GM12878 (cell line): Measurements from ENCODE around the gene PRPSAP1. TPM values are rescaled to one million over a fixed set of nuclear protein-coding genes. Genes with fewer than 3 reads are reported as not detected.

Source experiments
- ATAC-seq: fragments of 200-7000 bp; cut with Tn5 transposase; 3 replicates; pipeline ENCODE4 v1.9.1; 2020; ENCODE audit warnings: mild to moderate bottlenecking, moderate library complexity
- BruUV-seq: library from RNA; stranded (reverse); fragments of 400-500 nt; replicated peaks from 2 replicates; lab custom pipeline; 2021; lab: Mats Ljungman, UMichigan
- CTCF ChIA-PET: fragments of 300-600 bp; sonication (Branson Sonifier 250); formaldehyde crosslinking; extraction: SDS; loops from one replicate; lab custom pipeline; 2021; ENCODE audit warnings: inconsistent platforms; lab: Yijun Ruan, JAX
- POLR2A ChIA-PET: fragments of 350-600 bp; formaldehyde crosslinking; extraction: SDS; loops from one replicate; lab custom pipeline; 2021; ENCODE audit warnings: inconsistent platforms; lab: Charles Lee
- RAD21 ChIA-PET: fragments of 300-600 bp; sonication (Branson Sonifier 250); formaldehyde crosslinking; loops from one replicate; lab custom pipeline; 2023; ENCODE audit warnings: antibody characterized with exemption; ENCODE audit not compliant: unreplicated experiment; lab: Charles Lee
- SMC1A ChIA-PET: fragments of 300-600 bp; sonication (Branson Sonifier 250); formaldehyde crosslinking; loops from one replicate; lab custom pipeline; 2023; ENCODE audit not compliant: unreplicated experiment, uncharacterized antibody; lab: Charles Lee
- DNase-seq: peaks from one replicate; pipeline ENCODE4 v3.0.0-alpha.2; 2011; ENCODE audit warnings: low read depth, low spot score
- FAIRE-seq: peaks from 3 replicates; lab custom pipeline; 2011; peaks lifted over from hg19 to GRCh38; lab: Jason Lieb, UNC
- H2AFZ ChIP-seq: 2 replicates; pipeline ENCODE4 v1.6.0; 2011; ENCODE audit warnings: low read depth, low read length, control low read depth; ENCODE audit not compliant: control insufficient read depth
- H3K27ac ChIP-seq: 2 replicates; pipeline ENCODE4 v1.5.1; 2011; ENCODE audit warnings: control low read depth; ENCODE audit not compliant: control insufficient read depth, insufficient read depth
- H3K27me3 ChIP-seq, 2 experiments: replicated peaks in 1 of 2; 2 replicates each; pipeline versions ENCODE4 v1.6.0 to v1.6.1; 2011; ENCODE audit warnings: low read length in 1 of 2; ENCODE audit not compliant: control insufficient read depth in 2 of 2, insufficient read depth in 2 of 2
- H3K36me3 ChIP-seq, 2 experiments: 2 replicates each; pipeline ENCODE4 v1.5.1; 2011; ENCODE audit warnings: low read length in 1 of 2; ENCODE audit not compliant: control insufficient read depth in 2 of 2, insufficient read depth in 2 of 2
- H3K4me1 ChIP-seq: 2 replicates; pipeline ENCODE4 v1.6.1; 2011; ENCODE audit warnings: mild to moderate bottlenecking, low read length, moderate library complexity, mixed read lengths; ENCODE audit not compliant: control insufficient read depth, insufficient read depth
- H3K4me2 ChIP-seq: 2 replicates; pipeline ENCODE4 v1.6.0; 2011; ENCODE audit warnings: control low read depth; ENCODE audit not compliant: control insufficient read depth, insufficient read depth
- H3K4me3 ChIP-seq: fragments of 200-600 bp; sonication (generic); 2 replicates; pipeline ENCODE4 v1.5.1; 2016
- H3K79me2 ChIP-seq: 2 replicates; pipeline ENCODE4 v1.6.0; 2011; ENCODE audit warnings: low read length; ENCODE audit not compliant: control insufficient read depth, insufficient read depth
- H3K9ac ChIP-seq: 2 replicates; pipeline ENCODE4 v1.8.0; 2011; ENCODE audit warnings: low read length, control low read depth, mixed read lengths; ENCODE audit not compliant: control insufficient read depth, insufficient read depth
- H3K9me3 ChIP-seq: replicated peaks from 3 replicates; pipeline ENCODE4 v1.5.1; 2011; ENCODE audit warnings: mild to moderate bottlenecking, low read length; ENCODE audit not compliant: control insufficient read depth, insufficient read depth
- H4K20me1 ChIP-seq: 2 replicates; pipeline ENCODE4 v1.6.0; 2011; ENCODE audit not compliant: control insufficient read depth, insufficient read depth
- ASH2L ChIP-seq: fragments of 300-600, 200-600 bp; sonication (generic); IDR thresholded peaks from 2 replicates; pipeline ENCODE4 v1.6.1; 2017; ENCODE audit warnings: low read depth, mild to moderate bottlenecking, borderline replicate concordance
- CBX5 ChIP-seq: sonication (generic); IDR thresholded peaks from 2 replicates; pipeline ENCODE4 v1.6.1; 2016; ENCODE audit warnings: low read depth, moderate library complexity, mild to moderate bottlenecking, inconsistent platforms
- POLR2A ChIP-seq: IDR thresholded peaks from 2 replicates; pipeline ENCODE4 v1.6.1; 2011; ENCODE audit warnings: low read depth, mild to moderate bottlenecking, low read length
- POLR2AphosphoS5 ChIP-seq: IDR thresholded peaks from 2 replicates; pipeline ENCODE4 v1.6.1; 2011; ENCODE audit warnings: mild to moderate bottlenecking, low read length, inconsistent platforms
- RFX5 ChIP-seq: IDR thresholded peaks from 2 replicates; pipeline ENCODE4 v1.6.1; 2011; ENCODE audit warnings: low read depth, low read length, improper control_type of control experiment
- WGBS: methylation state at CpG from one replicate; pipeline ENCODE4 v1.1.6; 2016; ENCODE audit warnings: low lambda C conversion rate; ENCODE audit not compliant: insufficient replicate concordance, insufficient coverage; ENCODE audit errors: missing lambda C conversion rate; 5-methylcytosine and 5-hydroxymethylcytosine counted together
- in situ Hi-C: fragments of 300-500 bp; cut with MboI; formaldehyde crosslinking; loops from 9 replicates; pipeline ENCODE4 v1.14.3; 2018; ENCODE audit warnings: mixed read lengths
- intact Hi-C: fragments of 100-400 bp; cut with micrococcal nuclease; formaldehyde crosslinking; loops from one replicate; pipeline ENCODE4 v1.14.2; 2022; ENCODE audit not compliant: unreplicated experiment
- polyA plus RNA-seq, 11 experiments: library from polyadenylated mRNA; depleted of rRNA in 4 of 11; unstranded in 6 of 11; stranded (reverse) in 5 of 11; fragments of >200 nt; fragmentation: Nextera tagmentation in 4 of 11; fragmentation: Illumina TruSeq in 1 of 11; extraction: Ambion mirVana in 4 of 11; extraction: Trizol in 1 of 11; gene quantifications; 1 replicate in 1 of 11; 2 replicates in 10 of 11; pipeline versions ENCODE4 v1.2.1 to v1.2.3, GENCODE V29; 2011 to 2016; ENCODE audit warnings: inconsistent platforms in 2 of 11, missing spikeins in 2 of 11, low read depth in 1 of 11
- total RNA-seq, 4 experiments: library from RNA; depleted of rRNA in 3 of 4; stranded (reverse); fragments of >200 nt in 3 of 4; fragmentation: Illumina TruSeq in 1 of 4; extraction: Trizol in 1 of 4; gene quantifications; 2 replicates each; pipeline versions ENCODE4 v1.2.1 to v1.2.3, GENCODE V29; 2013 to 2021

The PRPSAP1 gene
- total and polyA plus RNA-seq, 10 of the 15 experiments (the other 5 are each of a cell fraction or from before 2014, with no cell fraction given) = 15.8 to 84.2 (median 44.2) TPM

- TF ChIP-seq RFX5 (no peak), ASH2L (no peak), CBX5 (no peak), POLR2AphosphoS5 (0 out of 2 replicates have a peak, but pooled peaks have one; percentile 14), POLR2A (peak; percentile 35; the same call in 1 of the 2 replicates)
- intact Hi-C loops = no loop called here
These were observed 79.4 kb downstream of the PRPSAP1 start for GRCh38 chr17:76274112-76274956.

More at GRCh38 chr17:76274112-76274956, 79.4 kb downstream of the PRPSAP1 start:
- Histone ChIP-seq H3K9me3 (no peaks in the 10 kb centered on the region), H3K27me3 (no peaks in the 10 kb centered on the region), H4K20me1 (no peaks in the 10 kb centered on the region), H3K79me2 (peaks cover 30% of the 10 kb centered on the region), H3K4me3 (no peak overlapping the region), H3K9ac (no peak overlapping the region; the same call in 1 of the 2 replicates), H3K4me2 (0 out of 2 replicates have a peak overlapping the region, but pooled peaks have one; percentile 2), H3K27ac (no peak overlapping the region), H3K4me1 (peaks cover 38% of the 10 kb centered on the region), H2AFZ (no peak overlapping the region), H3K36me3 (no peaks in the 10 kb centered on the region; a peak in 1 of 4 replicates)
- CTCF ChIA-PET = interaction anchor here (0.6 to 10.6 kb wide), 12 partner anchors 10 to 336 kb away, joined by 3 to 160 read pairs (median 3); no protein-coding TSS in a partner anchor
- SMC1A ChIA-PET = interaction anchor here (0.6 to 10.2 kb wide), 10 partner anchors 13 to 255 kb away, joined by 3 to 152 read pairs (median 8); partner anchors contain the start of gene UBALD2
- no peak for ATAC-seq
- WGBS = 76% methylated on average over 21 of the region's 21 CpGs
- DNase-seq = no peak
- POLR2A ChIA-PET = interaction anchor here (0.6 to 17.9 kb wide), 6 partner anchors 12 to 369 kb away, joined by 3 to 427 read pairs (median 4); partner anchors contain the start of genes MRPL38 and UBALD2
- no peak for FAIRE-seq
- RAD21 ChIA-PET = interaction anchor here (1.0 to 18.5 kb wide), 5 partner anchors 11 to 151 kb away, joined by 3 to 419 read pairs (median 75); partner anchors contain the start of gene UBALD2
- no TSS peak for BruUV-seq
- in situ Hi-C loops = loop anchor here (25.0 kb wide), 2 partner anchors 1188 to 1888 kb away; partner anchors contain the start of gene SYNGR2
